HepG2 (cell line): ENCODE data around the gene EXTL1. TPM values are rescaled to one million over a fixed set of nuclear protein-coding genes. Genes with fewer than 3 reads are reported as not detected.
A peak's percentile ranks its signal among the peaks of the same experiment; 100 is the strongest.

Experiments used
- BORCS8-MEF2B ChIP-seq: sonication (generic); formaldehyde crosslinking; IDR thresholded peaks from 2 replicates; pipeline ENCODE4 v1.8.0; 2022; ENCODE audit warnings: mild to moderate bottlenecking, missing genetic modification reagents
- CTCF ChIP-seq: sonication (generic); formaldehyde crosslinking; IDR thresholded peaks from 2 replicates; pipeline ENCODE4 v1.5.0; 2020; ENCODE audit warnings: mild to moderate bottlenecking, missing genetic modification reagents, moderate library complexity
- NBN ChIP-seq: fragments of 450-650 bp; conservative IDR thresholded peaks from 2 replicates; pipeline ENCODE4 v1.6.1; 2017
- PHF8 ChIP-seq: sonication (generic); formaldehyde crosslinking; IDR thresholded peaks from 2 replicates; pipeline ENCODE4 v1.5.0; 2020; ENCODE audit warnings: missing genetic modification reagents
- PREB ChIP-seq: sonication (generic); formaldehyde crosslinking; IDR thresholded peaks from 2 replicates; pipeline ENCODE4 v1.4.0; 2020; ENCODE audit warnings: missing genetic modification reagents
- SMAD1 ChIP-seq: sonication (generic); formaldehyde crosslinking; IDR thresholded peaks from 2 replicates; pipeline ENCODE4 v1.4.0; 2020; ENCODE audit warnings: missing genetic modification reagents, low read depth, mild to moderate bottlenecking, borderline replicate concordance
- SRSF1 ChIP-seq: fragments of 200-400 bp; formaldehyde crosslinking; optimal IDR thresholded peaks from 2 replicates; pipeline ENCODE3; 2017; ENCODE audit warnings: mild to moderate bottlenecking, low read depth, low read length, moderate library complexity
- TBP ChIP-seq: sonication (generic); formaldehyde crosslinking; IDR thresholded peaks from 2 replicates; pipeline ENCODE4 v1.5.0; 2020; ENCODE audit warnings: missing genetic modification reagents
- ZBTB10 ChIP-seq: sonication (generic); formaldehyde crosslinking; IDR thresholded peaks from 2 replicates; pipeline ENCODE4 v1.4.0; 2020; ENCODE audit warnings: missing genetic modification reagents, borderline replicate concordance
- ZBTB8A ChIP-seq: sonication (generic); formaldehyde crosslinking; IDR thresholded peaks from 2 replicates; pipeline ENCODE4 v1.4.0; 2020; ENCODE audit warnings: mild to moderate bottlenecking, low read depth, missing genetic modification reagents, borderline replicate concordance
- ZFP37 ChIP-seq: sonication (generic); formaldehyde crosslinking; IDR thresholded peaks from 2 replicates; pipeline ENCODE4 v1.4.0; 2020; ENCODE audit warnings: missing genetic modification reagents, borderline replicate concordance
- ZMYM2 ChIP-seq: sonication (generic); formaldehyde crosslinking; IDR thresholded peaks from 2 replicates; pipeline ENCODE4 v1.8.0; 2022; ENCODE audit warnings: mild to moderate bottlenecking, missing genetic modification reagents
- ZNF512 ChIP-seq: sonication (generic); formaldehyde crosslinking; IDR thresholded peaks from 2 replicates; pipeline ENCODE4 v1.4.0; 2020; ENCODE audit warnings: mild to moderate bottlenecking, missing genetic modification reagents
- ZNF724P ChIP-seq: sonication (generic); formaldehyde crosslinking; IDR thresholded peaks from 2 replicates; pipeline ENCODE4 v1.8.0; 2022; ENCODE audit warnings: missing genetic modification reagents, borderline replicate concordance
- ZNF761 ChIP-seq: sonication (generic); formaldehyde crosslinking; conservative IDR thresholded peaks from 2 replicates; pipeline ENCODE4 v1.4.0; 2020; ENCODE audit warnings: mild to moderate bottlenecking, missing genetic modification reagents
- ZNF770 ChIP-seq: sonication (generic); formaldehyde crosslinking; IDR thresholded peaks from 2 replicates; pipeline ENCODE4 v1.5.0; 2020; ENCODE audit warnings: mild to moderate bottlenecking, missing genetic modification reagents
- ZNF878 ChIP-seq: sonication (generic); formaldehyde crosslinking; IDR thresholded peaks from 2 replicates; pipeline ENCODE4 v1.8.1; 2023; ENCODE audit warnings: mild to moderate bottlenecking, missing genetic modification reagents, moderate library complexity
- ZZZ3 ChIP-seq: sonication (generic); formaldehyde crosslinking; IDR thresholded peaks from 2 replicates; pipeline ENCODE4 v1.4.0; 2020; ENCODE audit warnings: missing genetic modification reagents, mild to moderate bottlenecking, borderline replicate concordance
- polyA plus RNA-seq, 8 experiments: library from polyadenylated mRNA; depleted of rRNA in 3 of 8; stranded (reverse) in 7 of 8; unstranded in 1 of 8; fragments of >200 nt; fragmentation: Illumina TruSeq in 4 of 8; extraction: Trizol in 4 of 8; gene quantifications; 2 replicates each; pipeline versions ENCODE4 v1.2.1 to v1.2.3, GENCODE V29; 2011 to 2016; ENCODE audit warnings: low read depth in 4 of 8, missing spikeins in 1 of 8, mixed read lengths in 1 of 8; ENCODE audit not compliant: insufficient read depth in 1 of 8
- total RNA-seq, 5 experiments: library from RNA; depleted of rRNA; stranded (reverse); fragments of >200 nt; fragmentation: Illumina TruSeq; extraction: Trizol; gene quantifications; 2 replicates each; pipeline ENCODE4 v1.2.3, GENCODE V29; 2016; ENCODE audit warnings: low read depth in 1 of 5

Gene EXTL1
- total and polyA plus RNA-seq, 2 of the 13 experiments (the other 11 are each of a cell fraction or from before 2014, with no cell fraction given) = 0.35 to 1.0 TPM

GRCh38 chr1:26035203-26035958, 13.8 kb downstream of the EXTL1 start (continued):
- TF ChIP-seq ZBTB8A (CRISPR knock-in tag) (no peak), TBP (CRISPR knock-in tag) (no peak), ZNF878 (no peak), ZNF761 (CRISPR knock-in tag) (peak; percentile 78; the same call in 1 of the 2 replicates), BORCS8-MEF2B (CRISPR knock-in tag) (peak; percentile 23; the same call in 1 of the 2 replicates), ZNF512 (CRISPR knock-in tag) (no peak), SMAD1 (CRISPR knock-in tag) (peak; percentile 49; the same call in 1 of the 2 replicates), ZNF724P (CRISPR knock-in tag) (no peak), ZNF770 (CRISPR knock-in tag) (peak; percentile 99), PHF8 (CRISPR knock-in tag) (peak; percentile 90), NBN (no peak), CTCF (CRISPR knock-in tag) (peak; percentile 59), ZBTB10 (CRISPR knock-in tag) (no peak), ZZZ3 (peak; percentile 28; the same call in 1 of the 2 replicates), ZMYM2 (CRISPR knock-in tag) (0 out of 2 replicates have a peak, but pooled peaks have one; percentile 13), ZFP37 (CRISPR knock-in tag) (0 out of 2 replicates have a peak, but pooled peaks have one; percentile 18), SRSF1 (peak; percentile 12), PREB (CRISPR knock-in tag) (no peak)
